Liver (tissue), 9 donors: ENCODE results near the gene LRRD1. TPM values are rescaled to one million over a fixed set of nuclear protein-coding genes. Genes with fewer than 3 reads are reported as not detected.

Experiments used
- DNase-seq: peaks from one replicate; pipeline ENCODE4 v3.0.0-alpha.2; 2017; ENCODE audit warnings: low spot score
- H3K27ac ChIP-seq, 2 donors: one replicate each; pipeline ENCODE4 v1.7.0; 2013; ENCODE audit warnings: inconsistent platforms in 2 of 2, low read length in 2 of 2, control low read depth in 1 of 2, low read depth in 1 of 2, mild to moderate bottlenecking in 1 of 2
- H3K27me3 ChIP-seq, 4 donors: one replicate each; pipeline versions ENCODE4 v1.6.1 to v1.7.0; 2013; ENCODE audit warnings: low read length in 3 of 4, inconsistent platforms in 1 of 4, mild to moderate bottlenecking in 1 of 4, moderate library complexity in 1 of 4; ENCODE audit not compliant: control insufficient read depth in 4 of 4, insufficient read depth in 4 of 4
- H3K36me3 ChIP-seq, 4 donors: one replicate each; pipeline versions ENCODE4 v1.6.1 to v1.7.0; 2013; ENCODE audit warnings: low read length in 3 of 4, mild to moderate bottlenecking in 3 of 4, low read depth in 1 of 4, moderate library complexity in 1 of 4; ENCODE audit not compliant: control insufficient read depth in 4 of 4, insufficient read depth in 3 of 4
- H3K4me1 ChIP-seq, 4 donors: one replicate each; pipeline versions ENCODE4 v1.6.1 to v1.7.0; 2013; ENCODE audit warnings: low read length in 3 of 4, mild to moderate bottlenecking in 3 of 4, moderate library complexity in 1 of 4; ENCODE audit not compliant: control insufficient read depth in 4 of 4, insufficient read depth in 4 of 4
- H3K4me3 ChIP-seq, 3 donors: one replicate each; pipeline versions ENCODE4 v1.6.1 to v1.7.0; 2013; ENCODE audit warnings: low read length in 3 of 3, control low read depth in 1 of 3, low read depth in 1 of 3, mild to moderate bottlenecking in 1 of 3
- H3K9ac ChIP-seq, 2 donors: one replicate each; pipeline ENCODE4 v1.7.0; 2013; ENCODE audit warnings: low read length in 2 of 2, mild to moderate bottlenecking in 2 of 2, moderate library complexity in 2 of 2, control low read depth in 1 of 2, low read depth in 1 of 2
- H3K9me3 ChIP-seq, 4 donors: one replicate each; pipeline versions ENCODE4 v1.6.1 to v1.7.0; 2013; ENCODE audit warnings: low read length in 3 of 4; ENCODE audit not compliant: control insufficient read depth in 4 of 4
- EGR1 ChIP-seq, 2 donors: IDR thresholded peaks; 2 replicates each; pipeline ENCODE4 v1.6.1; 2016 to 2018; ENCODE audit warnings: antibody characterized with exemption in 2 of 2, low read depth in 2 of 2
- FOXA1 ChIP-seq: IDR thresholded peaks from 2 replicates; pipeline ENCODE4 v1.6.1; 2016; ENCODE audit warnings: antibody characterized with exemption
- FOXA2 ChIP-seq: IDR thresholded peaks from 2 replicates; pipeline ENCODE4 v1.6.1; 2016; ENCODE audit warnings: antibody characterized with exemption
- GABPA ChIP-seq, 2 donors: IDR thresholded peaks in 1 of 2; conservative IDR thresholded peaks in 1 of 2; 2 replicates each; pipeline ENCODE4 v1.6.1; 2016; ENCODE audit warnings: antibody characterized with exemption in 2 of 2, mild to moderate bottlenecking in 1 of 2, moderate library complexity in 1 of 2
- HNF4A ChIP-seq, 2 donors: conservative IDR thresholded peaks; 2 replicates each; pipeline ENCODE4 v1.6.1; 2016; ENCODE audit warnings: antibody characterized with exemption in 2 of 2, mild to moderate bottlenecking in 2 of 2
- HNF4G ChIP-seq: IDR thresholded peaks from 2 replicates; pipeline ENCODE4 v1.6.1; 2016; ENCODE audit warnings: antibody characterized with exemption
- JUND ChIP-seq, 2 donors: IDR thresholded peaks; 2 replicates each; pipeline ENCODE4 v1.6.1; 2016; ENCODE audit warnings: antibody characterized with exemption in 2 of 2
- NR2F2 ChIP-seq: IDR thresholded peaks from 2 replicates; pipeline ENCODE4 v1.6.1; 2016; ENCODE audit warnings: antibody characterized with exemption
- RAD21 ChIP-seq, 2 donors: IDR thresholded peaks; 2 replicates each; pipeline ENCODE4 v1.6.1; 2016; ENCODE audit warnings: antibody characterized with exemption in 2 of 2, mild to moderate bottlenecking in 2 of 2
- RXRA ChIP-seq, 2 donors: IDR thresholded peaks; 2 replicates each; pipeline ENCODE4 v1.6.1; 2017 to 2018; ENCODE audit warnings: antibody characterized with exemption in 2 of 2, mild to moderate bottlenecking in 1 of 2
- SP1 ChIP-seq: IDR thresholded peaks from 2 replicates; pipeline ENCODE4 v1.6.1; 2018; ENCODE audit warnings: antibody characterized with exemption, mild to moderate bottlenecking
- TAF1 ChIP-seq: conservative IDR thresholded peaks from 2 replicates; pipeline ENCODE4 v1.6.1; 2016; ENCODE audit warnings: antibody characterized with exemption, mild to moderate bottlenecking
- YY1 ChIP-seq: IDR thresholded peaks from 2 replicates; pipeline ENCODE4 v1.6.1; 2016; ENCODE audit warnings: antibody characterized with exemption, mild to moderate bottlenecking
- WGBS: extraction: QIAGEN DNeasy Blood & Tissue Kit; methylation state at CpG from one replicate; pipeline ENCODE4 v1.1.7; 2013; 5-methylcytosine and 5-hydroxymethylcytosine counted together
- polyA plus RNA-seq, 2 donors: library from polyadenylated mRNA; stranded (reverse) in 1 of 2; unstranded in 1 of 2; fragments of 200-250 nt in 1 of 2; fragments of >200 nt in 1 of 2; fragmentation: Nextera tagmentation in 1 of 2; extraction: Ambion mirVana in 1 of 2; gene quantifications; one replicate each; pipeline versions ENCODE4 v1.2.1 to v1.2.3, GENCODE V29; 2013 to 2015
- total RNA-seq, 2 donors: library from RNA; depleted of rRNA; stranded (reverse); fragments of >200 nt; gene quantifications; one replicate each; pipeline ENCODE4 v1.2.3, GENCODE V29; 2014
- TF ChIP-seq, protein P1 (sequence below): IDR thresholded peaks from 2 replicates; pipeline ENCODE4 v1.6.1; 2016; ENCODE audit warnings: antibody characterized with exemption
- TF ChIP-seq, protein P2 (sequence below): IDR thresholded peaks from 2 replicates; pipeline ENCODE4 v1.6.1; 2016; ENCODE audit warnings: antibody characterized with exemption
- TF ChIP-seq, protein P3 (sequence below): fragments of 150-350 bp; IDR thresholded peaks from 2 replicates; pipeline ENCODE4 v1.5.1; 2017; ENCODE audit warnings: improper control_type of control experiment, low read depth, low read length; ENCODE audit not compliant: missing input control
- TF ChIP-seq, protein P4 (sequence below): IDR thresholded peaks from 2 replicates; pipeline ENCODE4 v1.6.1; 2016; ENCODE audit warnings: antibody characterized with exemption, mild to moderate bottlenecking
- TF ChIP-seq, protein P5 (sequence below): IDR thresholded peaks from 2 replicates; pipeline ENCODE4 v1.6.1; 2016; ENCODE audit warnings: antibody characterized with exemption
- donor health status: healthy.
- donor health status: healthy.
- donor health status: healthy.
- donor health status: healthy.
- donor health status: healthy.

LRRD1 gene
- total and polyA plus RNA-seq, 4 donors = not detected

DNA sequence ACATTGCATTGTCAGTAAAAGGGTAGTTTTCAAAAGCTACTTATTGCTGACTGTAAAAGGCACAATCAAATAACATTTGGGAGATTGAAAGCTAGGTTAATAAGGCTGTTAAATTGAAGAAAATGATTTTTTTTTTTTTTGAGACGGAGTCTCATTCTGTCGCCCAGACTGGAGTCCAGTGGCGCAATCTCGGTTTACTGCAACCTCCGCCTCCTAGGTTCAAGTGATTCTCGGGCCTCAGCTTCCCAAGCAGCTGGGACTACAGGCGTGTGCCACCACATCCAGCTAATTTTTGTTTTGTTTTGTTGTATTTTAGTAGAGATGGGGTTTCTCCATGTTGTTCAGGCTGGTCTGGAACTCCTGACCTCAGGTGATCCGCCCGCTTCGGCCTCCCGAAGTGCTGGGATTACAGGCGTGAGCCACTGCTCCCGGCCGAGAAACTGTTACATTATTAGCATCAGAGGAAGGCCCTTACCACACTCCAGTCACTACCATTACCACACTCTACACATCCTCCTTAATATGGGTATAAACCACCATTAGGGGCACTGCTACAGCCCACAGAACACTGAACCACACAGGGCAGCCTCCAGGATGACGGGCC lies 45.7 kb downstream of the LRRD1 start:
- 21% methylated on average over 15 of the region's 15 CpGs for WGBS

DNA sequence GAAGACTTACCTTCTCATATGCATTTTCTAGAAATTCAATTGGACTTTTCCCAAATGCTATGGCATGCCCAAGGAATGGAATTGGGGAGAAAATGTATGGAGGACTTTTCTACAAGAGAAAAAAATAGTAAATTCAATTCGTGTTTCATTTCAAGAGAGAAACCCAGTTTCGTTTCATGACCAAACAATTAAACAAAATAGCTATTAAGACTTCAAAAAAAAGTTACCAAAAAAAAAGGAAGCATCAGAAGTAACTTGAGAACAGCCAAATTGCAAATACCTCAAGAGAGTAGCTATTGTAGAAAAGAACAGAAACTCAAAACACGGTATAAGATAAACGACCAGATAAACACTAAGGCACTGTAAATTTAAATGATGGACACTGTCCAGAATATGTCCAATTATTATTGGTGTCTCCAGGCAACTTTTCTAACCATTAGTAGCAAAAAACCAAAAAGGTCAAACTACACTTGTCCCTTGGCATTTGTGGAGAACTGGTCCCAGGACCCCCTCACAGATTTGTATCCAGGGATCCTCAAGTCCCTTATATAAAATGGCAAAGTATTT lies 47.1 kb downstream of the LRRD1 start:
- Histone ChIP-seq H3K27me3 (no peaks in the 10 kb centered on the region), H3K4me1 (peaks cover 2 to 25% (median 13%) of the 10 kb centered on the region in 4 donors), H3K4me3 (peak overlapping the region in 2 of 3 donors; percentile 35 to 93), H3K9me3 (no peaks in the 10 kb centered on the region), H3K27ac (no peak overlapping the region), H3K36me3 (peaks cover 5 to 29% (median 25%) of the 10 kb centered on the region in 4 donors), H3K9ac (peak overlapping the region in 1 of 2 donors; percentile 23)
- WGBS = 36% methylated on average over 4 of the region's 4 CpGs
- no peak for DNase-seq
- no peak for TF ChIP-seq SP1
- no peak for TF ChIP-seq HNF4G
- TF ChIP-seq, protein P1, sequence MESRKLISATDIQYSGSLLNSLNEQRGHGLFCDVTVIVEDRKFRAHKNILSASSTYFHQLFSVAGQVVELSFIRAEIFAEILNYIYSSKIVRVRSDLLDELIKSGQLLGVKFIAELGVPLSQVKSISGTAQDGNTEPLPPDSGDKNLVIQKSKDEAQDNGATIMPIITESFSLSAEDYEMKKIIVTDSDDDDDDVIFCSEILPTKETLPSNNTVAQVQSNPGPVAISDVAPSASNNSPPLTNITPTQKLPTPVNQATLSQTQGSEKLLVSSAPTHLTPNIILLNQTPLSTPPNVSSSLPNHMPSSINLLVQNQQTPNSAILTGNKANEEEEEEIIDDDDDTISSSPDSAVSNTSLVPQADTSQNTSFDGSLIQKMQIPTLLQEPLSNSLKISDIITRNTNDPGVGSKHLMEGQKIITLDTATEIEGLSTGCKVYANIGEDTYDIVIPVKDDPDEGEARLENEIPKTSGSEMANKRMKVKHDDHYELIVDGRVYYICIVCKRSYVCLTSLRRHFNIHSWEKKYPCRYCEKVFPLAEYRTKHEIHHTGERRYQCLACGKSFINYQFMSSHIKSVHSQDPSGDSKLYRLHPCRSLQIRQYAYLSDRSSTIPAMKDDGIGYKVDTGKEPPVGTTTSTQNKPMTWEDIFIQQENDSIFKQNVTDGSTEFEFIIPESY = no peak
- TF ChIP-seq, protein P2, sequence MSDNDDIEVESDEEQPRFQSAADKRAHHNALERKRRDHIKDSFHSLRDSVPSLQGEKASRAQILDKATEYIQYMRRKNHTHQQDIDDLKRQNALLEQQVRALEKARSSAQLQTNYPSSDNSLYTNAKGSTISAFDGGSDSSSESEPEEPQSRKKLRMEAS = no peak
- TF ChIP-seq, protein P3, sequence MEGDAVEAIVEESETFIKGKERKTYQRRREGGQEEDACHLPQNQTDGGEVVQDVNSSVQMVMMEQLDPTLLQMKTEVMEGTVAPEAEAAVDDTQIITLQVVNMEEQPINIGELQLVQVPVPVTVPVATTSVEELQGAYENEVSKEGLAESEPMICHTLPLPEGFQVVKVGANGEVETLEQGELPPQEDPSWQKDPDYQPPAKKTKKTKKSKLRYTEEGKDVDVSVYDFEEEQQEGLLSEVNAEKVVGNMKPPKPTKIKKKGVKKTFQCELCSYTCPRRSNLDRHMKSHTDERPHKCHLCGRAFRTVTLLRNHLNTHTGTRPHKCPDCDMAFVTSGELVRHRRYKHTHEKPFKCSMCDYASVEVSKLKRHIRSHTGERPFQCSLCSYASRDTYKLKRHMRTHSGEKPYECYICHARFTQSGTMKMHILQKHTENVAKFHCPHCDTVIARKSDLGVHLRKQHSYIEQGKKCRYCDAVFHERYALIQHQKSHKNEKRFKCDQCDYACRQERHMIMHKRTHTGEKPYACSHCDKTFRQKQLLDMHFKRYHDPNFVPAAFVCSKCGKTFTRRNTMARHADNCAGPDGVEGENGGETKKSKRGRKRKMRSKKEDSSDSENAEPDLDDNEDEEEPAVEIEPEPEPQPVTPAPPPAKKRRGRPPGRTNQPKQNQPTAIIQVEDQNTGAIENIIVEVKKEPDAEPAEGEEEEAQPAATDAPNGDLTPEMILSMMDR = no peak
- TF ChIP-seq NR2F2 = no peak
- no peak for TF ChIP-seq HNF4A (conservative IDR thresholded peaks at IDR 0.05)
- no peak for TF ChIP-seq JUND (IDR thresholded peaks at IDR 0.05)
- TF ChIP-seq RXRA (IDR thresholded peaks at IDR 0.05) = no peak
- no peak for TF ChIP-seq GABPA (IDR thresholded peaks at IDR 0.05 in 1 of 2, conservative IDR thresholded peaks at IDR 0.05 in 1 of 2)
- TF ChIP-seq, protein P4, sequence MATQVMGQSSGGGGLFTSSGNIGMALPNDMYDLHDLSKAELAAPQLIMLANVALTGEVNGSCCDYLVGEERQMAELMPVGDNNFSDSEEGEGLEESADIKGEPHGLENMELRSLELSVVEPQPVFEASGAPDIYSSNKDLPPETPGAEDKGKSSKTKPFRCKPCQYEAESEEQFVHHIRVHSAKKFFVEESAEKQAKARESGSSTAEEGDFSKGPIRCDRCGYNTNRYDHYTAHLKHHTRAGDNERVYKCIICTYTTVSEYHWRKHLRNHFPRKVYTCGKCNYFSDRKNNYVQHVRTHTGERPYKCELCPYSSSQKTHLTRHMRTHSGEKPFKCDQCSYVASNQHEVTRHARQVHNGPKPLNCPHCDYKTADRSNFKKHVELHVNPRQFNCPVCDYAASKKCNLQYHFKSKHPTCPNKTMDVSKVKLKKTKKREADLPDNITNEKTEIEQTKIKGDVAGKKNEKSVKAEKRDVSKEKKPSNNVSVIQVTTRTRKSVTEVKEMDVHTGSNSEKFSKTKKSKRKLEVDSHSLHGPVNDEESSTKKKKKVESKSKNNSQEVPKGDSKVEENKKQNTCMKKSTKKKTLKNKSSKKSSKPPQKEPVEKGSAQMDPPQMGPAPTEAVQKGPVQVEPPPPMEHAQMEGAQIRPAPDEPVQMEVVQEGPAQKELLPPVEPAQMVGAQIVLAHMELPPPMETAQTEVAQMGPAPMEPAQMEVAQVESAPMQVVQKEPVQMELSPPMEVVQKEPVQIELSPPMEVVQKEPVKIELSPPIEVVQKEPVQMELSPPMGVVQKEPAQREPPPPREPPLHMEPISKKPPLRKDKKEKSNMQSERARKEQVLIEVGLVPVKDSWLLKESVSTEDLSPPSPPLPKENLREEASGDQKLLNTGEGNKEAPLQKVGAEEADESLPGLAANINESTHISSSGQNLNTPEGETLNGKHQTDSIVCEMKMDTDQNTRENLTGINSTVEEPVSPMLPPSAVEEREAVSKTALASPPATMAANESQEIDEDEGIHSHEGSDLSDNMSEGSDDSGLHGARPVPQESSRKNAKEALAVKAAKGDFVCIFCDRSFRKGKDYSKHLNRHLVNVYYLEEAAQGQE = no peak
- no peak for TF ChIP-seq EGR1 (IDR thresholded peaks at IDR 0.05; ENCODE audit: low read depth in 2 of 2)
- no peak for TF ChIP-seq YY1
- TF ChIP-seq, protein P5, sequence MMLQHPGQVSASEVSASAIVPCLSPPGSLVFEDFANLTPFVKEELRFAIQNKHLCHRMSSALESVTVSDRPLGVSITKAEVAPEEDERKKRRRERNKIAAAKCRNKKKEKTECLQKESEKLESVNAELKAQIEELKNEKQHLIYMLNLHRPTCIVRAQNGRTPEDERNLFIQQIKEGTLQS = no peak
- no peak for TF ChIP-seq TAF1
- no peak for TF ChIP-seq FOXA2
- TF ChIP-seq FOXA1 = no peak
- TF ChIP-seq RAD21 (IDR thresholded peaks at IDR 0.05) = no peak

More for the DNA sequence above, 45.7 kb downstream of the LRRD1 start:
- DNase-seq = no peak
- TF ChIP-seq, protein P3 = no peak
- TF ChIP-seq YY1 = peak; percentile 40
- Histone ChIP-seq H3K4me3 (peak overlapping the region; percentile 71 to 93 (median 93)), H3K27ac (peak overlapping the region; percentile 91 to 97), H3K9ac (peak overlapping the region in 1 of 2 donors; percentile 71), H3K27me3 (no peaks in the 10 kb centered on the region), H3K36me3 (peaks cover 5 to 15% (median 14%) of the 10 kb centered on the region in 4 donors), H3K9me3 (no peaks in the 10 kb centered on the region), H3K4me1 (peaks cover 2 to 25% (median 13%) of the 10 kb centered on the region in 4 donors)
